IMR-90 (cell line): ENCODE data around the gene SDCCAG8. TPM values are rescaled to one million over a fixed set of nuclear protein-coding genes. Genes with fewer than 3 reads are reported as not detected.

Experiments used
- ATAC-seq: fragments of 200-7000 bp; cut with Tn5 transposase; 2 replicates; pipeline ENCODE4 v1.9.1; 2020; ENCODE audit warnings: low read depth, mild to moderate bottlenecking, moderate library complexity
- BruUV-seq: library from RNA; stranded (reverse); fragments of 400-500 nt; replicated peaks from 2 replicates; lab custom pipeline; 2021; lab: Mats Ljungman, UMichigan
- CTCF ChIA-PET: fragments of 300-600 bp; formaldehyde crosslinking; extraction: SDS; loops from one replicate; lab custom pipeline; 2021; ENCODE audit warnings: antibody characterized with exemption; lab: Yijun Ruan, JAX
- POLR2A ChIA-PET: fragments of 300-600 bp; sonication (Branson Sonifier 250); formaldehyde crosslinking; loops from one replicate; lab custom pipeline; 2022; ENCODE audit warnings: antibody characterized with exemption; ENCODE audit not compliant: unreplicated experiment; lab: Charles Lee
- DNase-seq: peaks from one replicate; pipeline ENCODE4 v3.0.0; 2013
- H2AFZ ChIP-seq: replicated peaks from 2 replicates; pipeline ENCODE3; 2013; ENCODE audit warnings: low read length, mild to moderate bottlenecking; ENCODE audit not compliant: poor library complexity
- H2AK5ac ChIP-seq: 2 replicates; pipeline ENCODE4 v1.6.1; 2013; ENCODE audit warnings: low read depth, low read length, inconsistent platforms
- H2AK9ac ChIP-seq: replicated peaks from 2 replicates; pipeline ENCODE3; 2013; ENCODE audit warnings: mild to moderate bottlenecking, low read depth, low read length, moderate library complexity; ENCODE audit not compliant: poor library complexity
- H2BK120ac ChIP-seq: 2 replicates; pipeline ENCODE4 v1.6.1; 2013; ENCODE audit warnings: low read depth, low read length, inconsistent platforms
- H2BK15ac ChIP-seq: 3 replicates; pipeline ENCODE4 v1.6.1; 2013; ENCODE audit warnings: low read depth, low read length, inconsistent platforms
- H2BK20ac ChIP-seq: 2 replicates; pipeline ENCODE4 v1.6.1; 2013; ENCODE audit warnings: low read depth, mild to moderate bottlenecking, inconsistent platforms, low read length, moderate library complexity
- H2BK5ac ChIP-seq: 2 replicates; pipeline ENCODE4 v1.6.1; 2013; ENCODE audit warnings: mild to moderate bottlenecking, low read depth, low read length, inconsistent platforms; ENCODE audit not compliant: poor library complexity, severe bottlenecking
- H3K14ac ChIP-seq: replicated peaks from 2 replicates; pipeline ENCODE4 v1.6.1; 2013; ENCODE audit warnings: low read depth, low read length, inconsistent platforms
- H3K18ac ChIP-seq: 2 replicates; pipeline ENCODE4 v1.6.1; 2013; ENCODE audit warnings: low read depth, low read length, control low read depth
- H3K23ac ChIP-seq: 2 replicates; pipeline ENCODE4 v1.6.1; 2013; ENCODE audit warnings: low read depth, low read length, inconsistent platforms
- H3K27ac ChIP-seq: 2 replicates; pipeline ENCODE4 v1.5.1; 2013; ENCODE audit warnings: mild to moderate bottlenecking, control low read depth, low read length; ENCODE audit not compliant: insufficient read depth
- H3K27me3 ChIP-seq: 2 replicates; pipeline ENCODE4 v1.6.1; 2013; ENCODE audit warnings: low read length; ENCODE audit not compliant: control insufficient read depth, insufficient read depth
- H3K36me3 ChIP-seq: 2 replicates; pipeline ENCODE4 v1.6.1; 2013; ENCODE audit warnings: low read length, mixed read lengths; ENCODE audit not compliant: control insufficient read depth, insufficient read depth
- H3K4ac ChIP-seq: 2 replicates; pipeline ENCODE4 v1.6.1; 2013; ENCODE audit warnings: low read depth, low read length, inconsistent platforms
- H3K4me1 ChIP-seq: 2 replicates; pipeline ENCODE4 v1.6.1; 2013; ENCODE audit warnings: low read length, mixed read lengths; ENCODE audit not compliant: control insufficient read depth, insufficient read depth
- H3K4me2 ChIP-seq: 2 replicates; pipeline ENCODE4 v1.6.1; 2013; ENCODE audit warnings: low read depth, mild to moderate bottlenecking, control low read depth, low read length, moderate library complexity
- H3K4me3 ChIP-seq: 2 replicates; pipeline ENCODE4 v1.5.1; 2013; ENCODE audit warnings: low read depth, mild to moderate bottlenecking, control low read depth, low read length, moderate library complexity; ENCODE audit not compliant: insufficient read depth
- H3K56ac ChIP-seq: 2 replicates; pipeline ENCODE4 v1.6.1; 2013; ENCODE audit warnings: low read length, inconsistent platforms; ENCODE audit not compliant: insufficient read depth; ENCODE audit errors: extremely low read depth
- H3K79me1 ChIP-seq, 2 experiments: 2 replicates each; pipeline ENCODE4 v1.6.1; 2013; ENCODE audit warnings: low read length in 2 of 2, inconsistent platforms in 1 of 2, low read depth in 1 of 2
- H3K9ac ChIP-seq: 2 replicates; pipeline ENCODE4 v1.6.1; 2013; ENCODE audit warnings: low read depth, low read length, control low read depth
- H3K9me1 ChIP-seq: 2 replicates; pipeline ENCODE4 v1.6.1; 2013; ENCODE audit warnings: low read length, inconsistent platforms; ENCODE audit not compliant: insufficient read depth
- H3K9me3 ChIP-seq: 2 replicates; pipeline ENCODE4 v1.6.1; 2013; ENCODE audit warnings: low read length; ENCODE audit not compliant: control insufficient read depth, insufficient read depth
- H4K20me1 ChIP-seq: 2 replicates; pipeline ENCODE4 v1.6.1; 2013; ENCODE audit warnings: low read length, inconsistent platforms; ENCODE audit not compliant: insufficient read depth
- H4K5ac ChIP-seq: 2 replicates; pipeline ENCODE4 v1.6.1; 2013; ENCODE audit warnings: mild to moderate bottlenecking, low read depth, low read length, control low read depth
- H4K8ac ChIP-seq, 2 experiments: 2 replicates each; pipeline ENCODE4 v1.6.1; 2013; ENCODE audit warnings: low read depth in 2 of 2, low read length in 2 of 2, control low read depth in 1 of 2, inconsistent platforms in 1 of 2
- H4K91ac ChIP-seq: 2 replicates; pipeline ENCODE4 v1.6.1; 2013; ENCODE audit warnings: low read depth, low read length, inconsistent platforms; ENCODE audit not compliant: insufficient read depth
- BHLHE40 ChIP-seq: fragments of 150-350 bp; IDR thresholded peaks from 2 replicates; pipeline ENCODE4 v1.6.1; 2016; ENCODE audit warnings: mild to moderate bottlenecking, low read depth, low read length
- CHD1 ChIP-seq: IDR thresholded peaks from 2 replicates; pipeline ENCODE4 v1.6.1; 2012; ENCODE audit warnings: low read depth, low read length, improper control_type of control experiment
- MAFK ChIP-seq: IDR thresholded peaks from 2 replicates; pipeline ENCODE4 v1.6.1; 2012; ENCODE audit warnings: low read depth, low read length, improper control_type of control experiment
- MAZ ChIP-seq: IDR thresholded peaks from 2 replicates; pipeline ENCODE4 v1.6.1; 2012; ENCODE audit warnings: low read depth, mild to moderate bottlenecking, low read length, improper control_type of control experiment, moderate library complexity, borderline replicate concordance
- MXI1 ChIP-seq: IDR thresholded peaks from 2 replicates; pipeline ENCODE4 v1.6.1; 2012; ENCODE audit warnings: low read depth, mild to moderate bottlenecking, low read length, moderate library complexity, borderline replicate concordance
- NFE2L2 ChIP-seq: fragments of 150-350 bp; IDR thresholded peaks from 2 replicates; pipeline ENCODE4 v1.6.1; 2016; ENCODE audit warnings: low read depth, mild to moderate bottlenecking, low read length
- POLR2A ChIP-seq: IDR thresholded peaks from 2 replicates; pipeline ENCODE4 v1.6.1; 2012; ENCODE audit warnings: mild to moderate bottlenecking, low read depth, low read length
- RCOR1 ChIP-seq: IDR thresholded peaks from 2 replicates; pipeline ENCODE4 v1.6.1; 2012; ENCODE audit warnings: mild to moderate bottlenecking, low read length, improper control_type of control experiment; ENCODE audit not compliant: insufficient replicate concordance
- SMC3 ChIP-seq: fragments of 150-350 bp; IDR thresholded peaks from 2 replicates; pipeline ENCODE4 v1.6.1; 2016; ENCODE audit warnings: low read depth, mild to moderate bottlenecking, antibody characterized with exemption, low read length, moderate library complexity
- WGBS, 2 experiments: methylation state at CpG; one replicate each; pipeline versions ENCODE4 v1.1.5 to v1.1.7; 2013; ENCODE audit warnings: missing lambda C conversion rate in 2 of 2; ENCODE audit not compliant: insufficient read length in 1 of 2; ENCODE audit errors: extremely low coverage in 2 of 2; 5-methylcytosine and 5-hydroxymethylcytosine counted together
- dilution Hi-C: fragments of 300-500 bp; cut with HindIII; formaldehyde crosslinking; loops from one replicate; pipeline ENCODE4 v1.14.3; 2018; ENCODE audit warnings: low sequenced_read_pairs; ENCODE audit not compliant: unreplicated experiment
- in situ Hi-C: fragments of 300-500 bp; cut with MboI; formaldehyde crosslinking; loops from 3 replicates; pipeline ENCODE4 v1.14.3; 2019; ENCODE audit warnings: low sequenced_read_pairs, inconsistent platforms, mixed read lengths
- intact Hi-C: fragments of 100-400 bp; cut with micrococcal nuclease; formaldehyde crosslinking; loops from 2 replicates; pipeline ENCODE4 v1.10.0; 2022
- polyA plus RNA-seq, 3 experiments: library from polyadenylated mRNA; depleted of rRNA; stranded (reverse); fragments of >200 nt; gene quantifications; 2 replicates each; pipeline ENCODE4 v1.2.3, GENCODE V29; 2012; ENCODE audit warnings: low replicate concordance in 1 of 3
- total RNA-seq: library from RNA; depleted of rRNA; stranded (reverse); fragments of >200 nt; gene quantifications from 2 replicates; pipeline ENCODE4 v1.2.3, GENCODE V29; 2012
- TF ChIP-seq, protein P1 (sequence below): fragments of 150-350 bp; IDR thresholded peaks from 2 replicates; pipeline ENCODE4 v1.6.1; 2017; ENCODE audit warnings: mild to moderate bottlenecking, antibody characterized with exemption, low read length, low read depth
- TF ChIP-seq, protein P2 (sequence below): conservative IDR thresholded peaks from 2 replicates; pipeline ENCODE4 v1.5.1; 2012; ENCODE audit warnings: mild to moderate bottlenecking, low read depth, low read length, improper control_type of control experiment

Gene SDCCAG8
- total and polyA plus RNA-seq, 2 of the 4 experiments (the other 2 are of a cell fraction): 25.2 to 46.8 TPM

DNA sequence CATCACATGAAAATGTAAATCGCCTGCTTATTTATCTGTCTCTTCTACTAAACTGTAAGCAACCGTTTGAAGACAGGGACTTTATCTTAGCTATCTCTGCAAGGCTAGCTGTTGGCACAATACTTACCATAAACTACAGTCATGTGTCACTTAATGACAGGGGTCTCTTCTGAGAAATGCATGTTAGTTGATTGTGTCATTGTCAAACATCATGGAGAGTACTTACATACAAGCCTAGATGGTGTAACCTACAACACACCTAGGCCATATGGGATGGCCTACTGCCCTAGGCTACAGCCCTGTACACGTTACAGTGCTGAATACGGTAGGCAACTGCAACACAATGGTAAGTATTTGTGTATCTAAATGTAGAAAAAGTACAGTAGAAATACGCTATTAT, 267.9 kb downstream of the SDCCAG8 start:
- CTCF ChIA-PET: no interaction called here
- H4K91ac ChIP-seq: no peak overlapping the region
- H3K18ac ChIP-seq: no peak overlapping the region

More for the DNA sequence above, 267.9 kb downstream of the SDCCAG8 start:
- Histone ChIP-seq H3K9me3 (no peaks in the 10 kb centered on the region), H4K8ac (no peak overlapping the region), H3K79me1 (peaks cover 19 to 22% of the 10 kb centered on the region in 2 experiments), H3K4ac (0 out of 2 replicates have a peak overlapping the region, but pooled peaks have one; percentile 30), H4K5ac (no peak overlapping the region), H3K4me1 (peaks cover 3% of the 10 kb centered on the region), H3K56ac (no peak overlapping the region), H3K23ac (no peak overlapping the region), H3K27me3 (no peaks in the 10 kb centered on the region), H4K20me1 (peaks cover 3% of the 10 kb centered on the region; the same call in 1 of the 2 replicates), H2AK9ac (no peak overlapping the region), H3K14ac (no peak overlapping the region), H3K9ac (no peak overlapping the region), H2BK120ac (no peak overlapping the region), H3K27ac (no peak overlapping the region), H3K4me3 (no peak overlapping the region), H2BK5ac (no peak overlapping the region), H3K4me2 (no peak overlapping the region), H3K36me3 (peaks cover 2% of the 10 kb centered on the region; the same call in 1 of the 2 replicates), H2BK20ac (no peak overlapping the region), H2BK15ac (no peak overlapping the region), H2AFZ (no peak overlapping the region), H2AK5ac (no peak overlapping the region), H3K9me1 (peaks cover 3% of the 10 kb centered on the region; the same call in 1 of the 2 replicates)
- BruUV-seq: no TSS peak
- no peak for ATAC-seq
- intact Hi-C loops (no loop called here), dilution Hi-C loops (no loop called here), in situ Hi-C loops (no loop called here)
- TF ChIP-seq MAZ (no peak), CHD1 (no peak), SMC3 (no peak), MXI1 (no peak), BHLHE40 (no peak), NFE2L2 (no peak), POLR2A (no peak), RCOR1 (no peak), MAFK (no peak)
- TF ChIP-seq, protein P1, sequence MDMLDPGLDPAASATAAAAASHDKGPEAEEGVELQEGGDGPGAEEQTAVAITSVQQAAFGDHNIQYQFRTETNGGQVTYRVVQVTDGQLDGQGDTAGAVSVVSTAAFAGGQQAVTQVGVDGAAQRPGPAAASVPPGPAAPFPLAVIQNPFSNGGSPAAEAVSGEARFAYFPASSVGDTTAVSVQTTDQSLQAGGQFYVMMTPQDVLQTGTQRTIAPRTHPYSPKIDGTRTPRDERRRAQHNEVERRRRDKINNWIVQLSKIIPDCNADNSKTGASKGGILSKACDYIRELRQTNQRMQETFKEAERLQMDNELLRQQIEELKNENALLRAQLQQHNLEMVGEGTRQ: no peak
- TF ChIP-seq, protein P2, sequence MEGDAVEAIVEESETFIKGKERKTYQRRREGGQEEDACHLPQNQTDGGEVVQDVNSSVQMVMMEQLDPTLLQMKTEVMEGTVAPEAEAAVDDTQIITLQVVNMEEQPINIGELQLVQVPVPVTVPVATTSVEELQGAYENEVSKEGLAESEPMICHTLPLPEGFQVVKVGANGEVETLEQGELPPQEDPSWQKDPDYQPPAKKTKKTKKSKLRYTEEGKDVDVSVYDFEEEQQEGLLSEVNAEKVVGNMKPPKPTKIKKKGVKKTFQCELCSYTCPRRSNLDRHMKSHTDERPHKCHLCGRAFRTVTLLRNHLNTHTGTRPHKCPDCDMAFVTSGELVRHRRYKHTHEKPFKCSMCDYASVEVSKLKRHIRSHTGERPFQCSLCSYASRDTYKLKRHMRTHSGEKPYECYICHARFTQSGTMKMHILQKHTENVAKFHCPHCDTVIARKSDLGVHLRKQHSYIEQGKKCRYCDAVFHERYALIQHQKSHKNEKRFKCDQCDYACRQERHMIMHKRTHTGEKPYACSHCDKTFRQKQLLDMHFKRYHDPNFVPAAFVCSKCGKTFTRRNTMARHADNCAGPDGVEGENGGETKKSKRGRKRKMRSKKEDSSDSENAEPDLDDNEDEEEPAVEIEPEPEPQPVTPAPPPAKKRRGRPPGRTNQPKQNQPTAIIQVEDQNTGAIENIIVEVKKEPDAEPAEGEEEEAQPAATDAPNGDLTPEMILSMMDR: no peak
- no peak for DNase-seq
- POLR2A ChIA-PET: no interaction called here
- no CpG with 5 or more reads among the region's 5 CpGs for WGBS, 2 experiments
